Cardiac fibroblast (primary cell): ENCODE results near the gene CNTN5.

Experiments
- DNase-seq, 2 donors: peaks; one replicate each; pipeline versions ENCODE4 v3.0.0 to v3.0.0-alpha.2; 2010; ENCODE audit warnings: low read depth in 2 of 2
- H3K4me3 ChIP-seq, 2 donors: replicated peaks in 1 of 2; 1 replicate in 1 of 2; 2 replicates in 1 of 2; pipeline ENCODE4 v1.5.1; 2011; ENCODE audit warnings: low read depth in 2 of 2, low read length in 2 of 2, mild to moderate bottlenecking in 2 of 2, moderate library complexity in 1 of 2
- TF ChIP-seq, protein P1 (sequence below): IDR thresholded peaks from one replicate; pipeline ENCODE4 v1.5.1; 2011; ENCODE audit warnings: low read depth, mild to moderate bottlenecking, low read length, inconsistent platforms

Gene CNTN5

DNA sequence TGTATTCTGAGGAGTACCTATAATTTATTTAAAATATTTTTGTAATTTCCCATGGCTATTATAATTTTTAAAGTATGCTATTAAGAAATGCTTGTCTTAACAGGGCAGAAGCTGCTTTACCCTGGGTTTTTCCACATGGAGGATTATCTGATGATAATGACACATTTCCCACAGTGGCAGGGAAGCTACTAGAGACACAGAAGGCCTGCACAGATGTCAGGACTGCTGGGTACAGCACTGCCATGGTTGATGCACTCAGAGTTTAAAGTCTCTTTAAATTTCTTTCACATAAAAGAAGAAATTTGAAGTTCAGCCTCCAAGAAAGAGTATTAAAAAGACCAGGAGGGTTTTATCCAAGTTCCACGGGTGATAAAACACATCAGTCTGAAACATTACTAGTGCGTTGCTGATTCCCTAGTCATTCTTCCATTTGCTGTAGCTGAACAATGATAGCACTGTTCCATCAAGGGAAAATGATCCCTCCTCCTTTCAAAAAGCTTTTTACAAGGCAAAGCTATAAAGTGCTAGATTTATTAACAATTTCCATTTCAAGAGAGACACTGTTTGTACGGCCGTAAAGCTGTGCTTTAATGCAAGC, 363.0 kb downstream of the CNTN5 start:
- DNase-seq: no peak
- no peak overlapping the region for H3K4me3 ChIP-seq
- TF ChIP-seq, protein P1, sequence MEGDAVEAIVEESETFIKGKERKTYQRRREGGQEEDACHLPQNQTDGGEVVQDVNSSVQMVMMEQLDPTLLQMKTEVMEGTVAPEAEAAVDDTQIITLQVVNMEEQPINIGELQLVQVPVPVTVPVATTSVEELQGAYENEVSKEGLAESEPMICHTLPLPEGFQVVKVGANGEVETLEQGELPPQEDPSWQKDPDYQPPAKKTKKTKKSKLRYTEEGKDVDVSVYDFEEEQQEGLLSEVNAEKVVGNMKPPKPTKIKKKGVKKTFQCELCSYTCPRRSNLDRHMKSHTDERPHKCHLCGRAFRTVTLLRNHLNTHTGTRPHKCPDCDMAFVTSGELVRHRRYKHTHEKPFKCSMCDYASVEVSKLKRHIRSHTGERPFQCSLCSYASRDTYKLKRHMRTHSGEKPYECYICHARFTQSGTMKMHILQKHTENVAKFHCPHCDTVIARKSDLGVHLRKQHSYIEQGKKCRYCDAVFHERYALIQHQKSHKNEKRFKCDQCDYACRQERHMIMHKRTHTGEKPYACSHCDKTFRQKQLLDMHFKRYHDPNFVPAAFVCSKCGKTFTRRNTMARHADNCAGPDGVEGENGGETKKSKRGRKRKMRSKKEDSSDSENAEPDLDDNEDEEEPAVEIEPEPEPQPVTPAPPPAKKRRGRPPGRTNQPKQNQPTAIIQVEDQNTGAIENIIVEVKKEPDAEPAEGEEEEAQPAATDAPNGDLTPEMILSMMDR: no peak

DNA sequence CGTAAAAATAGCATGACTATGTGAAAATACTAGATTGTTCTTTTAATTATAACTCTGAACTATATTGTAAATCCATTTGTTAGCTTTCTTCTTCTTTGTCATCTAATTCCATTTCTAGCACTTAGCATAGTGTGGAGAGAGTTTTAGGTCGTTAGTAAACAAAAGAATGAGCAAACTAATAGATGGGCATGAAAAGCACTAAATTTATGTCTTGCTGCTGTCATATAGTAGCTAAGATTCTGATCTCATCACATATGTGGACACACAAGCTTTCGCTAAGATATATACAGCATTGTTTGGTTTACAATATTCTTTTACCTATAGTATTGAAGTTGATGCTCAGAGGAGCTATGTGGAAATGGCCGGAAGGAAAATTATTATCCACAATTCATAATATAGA, 370.5 kb downstream of the CNTN5 start:
- H3K4me3 ChIP-seq: no peak overlapping the region
- no peak for DNase-seq
- TF ChIP-seq, protein P1: no peak

DNA sequence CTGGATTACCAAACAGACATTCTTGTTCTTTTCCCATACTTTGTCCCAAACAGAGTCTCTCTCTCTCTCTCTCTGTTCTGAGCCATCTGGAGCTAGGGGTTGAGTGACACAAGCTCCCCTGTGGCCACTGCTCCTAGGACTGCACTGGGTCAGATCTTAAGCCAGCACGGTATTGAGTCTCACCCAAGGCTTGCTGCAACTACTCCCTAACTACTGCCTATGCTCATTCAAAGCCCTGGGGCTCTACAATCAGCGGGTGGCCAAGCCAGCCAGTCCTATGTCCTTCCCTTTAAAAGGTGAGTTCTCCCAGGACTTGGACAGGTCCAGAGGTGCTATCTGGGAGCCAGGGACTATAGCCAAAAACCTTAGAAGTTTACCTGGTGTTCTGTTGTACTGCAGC, 385.6 kb downstream of the CNTN5 start:
- no peak for DNase-seq
- no peak overlapping the region for H3K4me3 ChIP-seq
- TF ChIP-seq, protein P1: no peak

DNA sequence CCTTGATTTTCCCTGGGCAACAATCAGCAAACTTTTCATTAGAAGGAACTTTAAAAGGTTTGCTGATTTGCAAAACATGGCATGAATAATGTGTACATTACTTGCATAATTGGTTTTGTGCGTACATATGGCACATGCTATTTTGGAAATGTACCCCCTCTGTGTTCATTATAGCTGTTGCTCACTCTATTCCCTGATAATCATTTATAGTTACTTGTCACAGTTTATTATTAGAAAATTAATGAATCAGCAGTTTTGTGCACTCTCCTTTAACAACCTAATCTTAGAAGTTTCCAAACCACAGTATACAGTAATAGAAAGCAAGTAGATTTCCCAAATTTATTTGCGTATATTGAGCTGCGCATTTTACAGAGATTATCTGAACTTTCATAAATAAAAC, 389.9 kb downstream of the CNTN5 start:
- TF ChIP-seq, protein P1: no peak
- DNase-seq: no peak
- no peak overlapping the region for H3K4me3 ChIP-seq

DNA sequence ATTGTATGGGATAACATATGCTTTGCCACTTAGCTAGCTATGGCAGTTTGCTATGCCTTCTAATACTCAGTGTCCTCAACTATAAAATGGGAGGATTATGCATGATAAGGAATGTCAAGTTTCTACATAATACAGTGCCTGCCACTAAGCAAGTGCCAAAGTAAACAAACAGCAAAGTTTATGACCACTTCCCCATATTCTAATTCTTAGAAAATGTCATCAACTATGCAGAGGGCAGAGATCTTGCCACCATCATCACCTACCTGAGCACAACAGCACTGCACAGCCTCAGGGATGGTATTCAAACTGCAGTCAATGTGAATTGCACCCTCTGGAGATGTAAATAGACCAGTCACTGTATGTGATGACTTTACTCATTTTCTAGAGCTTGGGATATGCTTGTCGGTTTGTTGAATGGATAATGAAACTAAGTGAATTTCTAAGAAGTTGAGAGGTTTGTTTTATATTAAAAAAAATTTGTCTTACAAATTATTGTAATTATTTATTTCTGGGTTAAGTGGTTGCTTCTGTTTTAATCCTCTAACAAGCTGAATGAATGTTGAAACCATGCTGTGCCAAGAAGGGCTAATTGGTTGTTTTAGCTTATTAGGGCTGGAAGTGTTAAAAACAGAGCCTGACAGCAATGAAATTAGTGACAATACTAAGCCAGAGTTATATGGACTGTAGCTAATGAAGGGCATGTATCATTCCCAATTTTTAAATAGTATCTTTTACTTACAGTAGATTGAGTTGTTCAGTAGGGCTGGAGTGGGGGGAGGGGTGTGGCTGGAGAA, 398.4 kb downstream of the CNTN5 start:
- no peak overlapping the region for H3K4me3 ChIP-seq
- TF ChIP-seq, protein P1: no peak
- DNase-seq: peak in 1 of 2 donors; percentile 15

DNA sequence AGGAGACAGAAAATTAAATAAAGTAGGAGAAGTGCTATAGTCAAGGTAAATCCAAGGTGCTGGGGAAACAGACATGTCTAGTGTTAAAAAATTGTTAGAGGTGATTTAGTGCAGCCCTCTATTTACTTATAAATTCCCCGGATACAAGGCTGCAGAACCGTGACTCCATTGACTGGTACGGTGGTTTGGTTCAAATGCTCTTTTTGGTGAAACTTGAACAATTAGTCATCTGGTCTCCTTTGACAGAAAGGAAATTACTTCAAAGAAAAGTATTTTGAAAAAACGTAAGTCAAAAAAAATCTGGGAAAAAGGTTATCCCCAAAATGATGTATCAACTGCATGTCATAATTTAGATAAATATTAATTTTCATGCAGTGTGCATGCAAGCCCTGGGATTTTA, 399.2 kb downstream of the CNTN5 start:
- peak in 1 of 2 donors; percentile 53 for DNase-seq
- no peak overlapping the region for H3K4me3 ChIP-seq
- TF ChIP-seq, protein P1: no peak
